H1 (cell line): ENCODE results near the gene TLK1. TPM values are rescaled to one million over a fixed set of nuclear protein-coding genes. Genes with fewer than 3 reads are reported as not detected.

Experiments used
- CTCF ChIA-PET: fragments of 300-600 bp; sonication (Branson Sonifier 250); formaldehyde crosslinking; loops from one replicate; lab custom pipeline; 2021; ENCODE audit not compliant: partially characterized antibody; lab: Charles Lee
- POLR2A ChIA-PET: fragments of 300-600 bp; sonication (Branson Sonifier 250); formaldehyde crosslinking; loops from one replicate; lab custom pipeline; 2021; ENCODE audit warnings: inconsistent platforms; ENCODE audit not compliant: partially characterized antibody; lab: Charles Lee
- DNase-seq, 2 experiments: peaks; one replicate each; pipeline versions ENCODE4 v3.0.0 to v3.0.0-alpha.2; 2010 to 2022; ENCODE audit warnings: low spot score in 2 of 2, low read depth in 1 of 2, mixed read lengths in 1 of 2
- FAIRE-seq: peaks from 2 replicates; lab custom pipeline; 2011; peaks lifted over from hg19 to GRCh38; lab: Jason Lieb, UNC
- H2AFZ ChIP-seq: 2 replicates; pipeline ENCODE4 v1.8.1; 2012; ENCODE audit warnings: low read length, inconsistent platforms
- H2AK5ac ChIP-seq: 2 replicates; pipeline ENCODE4 v1.6.1; 2013; ENCODE audit warnings: low read depth, low read length
- H2BK120ac ChIP-seq: replicated peaks from 2 replicates; pipeline ENCODE3; 2013; ENCODE audit warnings: low read depth, low read length, inconsistent platforms
- H2BK12ac ChIP-seq: 2 replicates; pipeline ENCODE4 v1.6.1; 2013; ENCODE audit warnings: low read depth, low read length
- H2BK15ac ChIP-seq: 2 replicates; pipeline ENCODE4 v1.6.1; 2013; ENCODE audit warnings: low read length
- H2BK20ac ChIP-seq: 2 replicates; pipeline ENCODE4 v1.6.1; 2013; ENCODE audit warnings: low read length
- H2BK5ac ChIP-seq: 2 replicates; pipeline ENCODE4 v1.6.1; 2013; ENCODE audit warnings: low read depth, low read length
- H3K14ac ChIP-seq: 2 replicates; pipeline ENCODE4 v1.6.1; 2013; ENCODE audit warnings: inconsistent platforms; ENCODE audit not compliant: insufficient read length
- H3K18ac ChIP-seq: 2 replicates; pipeline ENCODE4 v1.6.1; 2013; ENCODE audit warnings: low read length; ENCODE audit errors: extremely low read depth
- H3K23ac ChIP-seq: 2 replicates; pipeline ENCODE4 v1.6.1; 2013; ENCODE audit warnings: inconsistent platforms; ENCODE audit not compliant: insufficient read length
- H3K23me2 ChIP-seq: 2 replicates; pipeline ENCODE4 v1.6.1; 2013; ENCODE audit warnings: low read depth, low read length
- H3K27ac ChIP-seq: 2 replicates; pipeline ENCODE4 v1.6.1; 2011; ENCODE audit warnings: low read depth, low read length, inconsistent platforms
- H3K27me3 ChIP-seq, 4 experiments: replicated peaks in 1 of 4; 1 replicate in 1 of 4; 2 replicates in 3 of 4; pipeline versions ENCODE4 v1.6.1 to v1.8.1; 2011 to 2013; ENCODE audit warnings: low read length in 3 of 4, mild to moderate bottlenecking in 3 of 4, inconsistent platforms in 2 of 4, mixed read lengths in 2 of 4, moderate library complexity in 1 of 4; ENCODE audit not compliant: control insufficient read depth in 3 of 4, insufficient read depth in 3 of 4; ENCODE audit errors: extremely low read depth in 1 of 4
- H3K36me3 ChIP-seq, 4 experiments: 2 replicates each; pipeline versions ENCODE4 v1.6.1 to v1.8.1; 2011 to 2013; ENCODE audit warnings: mild to moderate bottlenecking in 4 of 4, low read length in 3 of 4, moderate library complexity in 2 of 4, control low read depth in 1 of 4, inconsistent platforms in 1 of 4; ENCODE audit not compliant: insufficient read depth in 4 of 4, control insufficient read depth in 2 of 4
- H3K4ac ChIP-seq: replicated peaks from 2 replicates; pipeline ENCODE3; 2013; ENCODE audit warnings: low read length, low read depth, mixed read lengths, inconsistent platforms; ENCODE audit not compliant: insufficient read length
- H3K4me1 ChIP-seq, 4 experiments: replicated peaks in 1 of 4; 1 replicate in 1 of 4; 2 replicates in 3 of 4; pipeline versions ENCODE4 v1.6.1 to v1.8.1; 2011 to 2013; ENCODE audit warnings: low read length in 3 of 4, inconsistent platforms in 2 of 4, mixed read lengths in 1 of 4; ENCODE audit not compliant: insufficient read depth in 4 of 4, control insufficient read depth in 3 of 4
- H3K4me2 ChIP-seq, 2 experiments: 2 replicates each; pipeline versions ENCODE4 v1.6.1 to v1.8.1; 2011 to 2013; ENCODE audit warnings: low read depth in 2 of 2, low read length in 2 of 2, control low read depth in 1 of 2, inconsistent platforms in 1 of 2, mild to moderate bottlenecking in 1 of 2; ENCODE audit not compliant: insufficient read depth in 1 of 2
- H3K4me3 ChIP-seq, 4 experiments: fragments of 200-600, 300-600 bp in 1 of 4; sonication (generic), shearing (Covaris generic), sonication (Bioruptor Twin) in 1 of 4; 2 replicates each; pipeline versions ENCODE4 v1.5.1 to v1.8.1; 2011 to 2016; ENCODE audit warnings: low read length in 4 of 4, low read depth in 3 of 4, control low read depth in 2 of 4, inconsistent platforms in 2 of 4, mild to moderate bottlenecking in 2 of 4, mixed read lengths in 1 of 4, moderate library complexity in 1 of 4; ENCODE audit not compliant: insufficient read depth in 2 of 4; ENCODE audit errors: extremely low read depth in 1 of 4
- H3K56ac ChIP-seq: replicated peaks from 2 replicates; pipeline ENCODE3; 2013; ENCODE audit warnings: low read depth, mild to moderate bottlenecking, mixed read lengths, low read length, inconsistent platforms; ENCODE audit not compliant: insufficient read length
- H3K79me1 ChIP-seq: 2 replicates; pipeline ENCODE4 v1.6.1; 2013; ENCODE audit warnings: low read depth, low read length, control low read depth
- H3K79me2 ChIP-seq, 2 experiments: 2 replicates each; pipeline versions ENCODE4 v1.6.1 to v1.8.1; 2012 to 2013; ENCODE audit warnings: low read length in 2 of 2, mild to moderate bottlenecking in 2 of 2, inconsistent platforms in 1 of 2; ENCODE audit not compliant: insufficient read depth in 2 of 2, control insufficient read depth in 1 of 2
- H3K9ac ChIP-seq, 4 experiments: replicated peaks in 1 of 4; 1 replicate in 1 of 4; 2 replicates in 3 of 4; pipeline versions ENCODE4 v1.6.1 to v1.8.1; 2011 to 2013; ENCODE audit warnings: low read depth in 3 of 4, low read length in 3 of 4, control low read depth in 2 of 4, mild to moderate bottlenecking in 2 of 4, moderate library complexity in 2 of 4, inconsistent platforms in 1 of 4; ENCODE audit errors: extremely low read depth in 1 of 4
- H3K9me3 ChIP-seq, 2 experiments: 2 replicates each; pipeline versions ENCODE4 v1.6.1 to v1.8.1; 2012 to 2013; ENCODE audit warnings: mild to moderate bottlenecking in 2 of 2, moderate library complexity in 2 of 2, control low read depth in 1 of 2, inconsistent platforms in 1 of 2, low read depth in 1 of 2, low read length in 1 of 2, mixed read lengths in 1 of 2; ENCODE audit not compliant: insufficient read depth in 2 of 2
- H4K20me1 ChIP-seq, 2 experiments: replicated peaks in 1 of 2; 2 replicates each; pipeline versions ENCODE3 to v1.8.1; 2011 to 2013; ENCODE audit warnings: inconsistent platforms in 2 of 2, low read length in 2 of 2, mild to moderate bottlenecking in 1 of 2; ENCODE audit not compliant: insufficient read depth in 2 of 2, control insufficient read depth in 1 of 2
- H4K5ac ChIP-seq: 2 replicates; pipeline ENCODE4 v1.6.1; 2013; ENCODE audit warnings: low read length, low read depth, mixed read lengths, inconsistent platforms; ENCODE audit not compliant: insufficient read length
- H4K8ac ChIP-seq: 2 replicates; pipeline ENCODE4 v1.8.0; 2013; ENCODE audit warnings: mild to moderate bottlenecking, moderate library complexity, low read length, inconsistent platforms; ENCODE audit not compliant: insufficient read depth; ENCODE audit errors: extremely low read depth
- H4K91ac ChIP-seq: replicated peaks from 2 replicates; pipeline ENCODE3; 2013; ENCODE audit warnings: low read length, mixed read lengths, inconsistent platforms; ENCODE audit not compliant: insufficient read length
- BRCA1 ChIP-seq: IDR thresholded peaks from 2 replicates; pipeline ENCODE4 v1.6.1; 2012; ENCODE audit warnings: low read depth, low read length, improper control_type of control experiment
- CBX5 ChIP-seq: fragments of 300-800, 300-1000 bp; sonication (generic); IDR thresholded peaks from 2 replicates; pipeline ENCODE4 v1.7.1; 2016; ENCODE audit warnings: antibody characterized with exemption, low read length, low read depth
- CTBP2 ChIP-seq: IDR thresholded peaks from 2 replicates; pipeline ENCODE4 v1.7.0; 2011; ENCODE audit warnings: borderline replicate concordance, mild to moderate bottlenecking, moderate library complexity, mixed read lengths, low read length; ENCODE audit not compliant: insufficient read depth, insufficient read length
- GTF2F1 ChIP-seq: IDR thresholded peaks from 2 replicates; pipeline ENCODE4 v1.6.1; 2012; ENCODE audit warnings: low read depth, low read length, improper control_type of control experiment, borderline replicate concordance
- KDM4A ChIP-seq: IDR thresholded peaks from one replicate; pipeline ENCODE4 v1.7.1; 2012; ENCODE audit warnings: low read depth, mild to moderate bottlenecking, moderate library complexity, low read length, inconsistent platforms; ENCODE audit not compliant: severe bottlenecking
- MAFK ChIP-seq: IDR thresholded peaks from 2 replicates; pipeline ENCODE4 v1.6.1; 2012; ENCODE audit warnings: low read depth, mild to moderate bottlenecking, improper control_type of control experiment, low read length
- NANOG ChIP-seq: IDR thresholded peaks from 2 replicates; pipeline ENCODE4 v1.6.1; 2011; ENCODE audit warnings: low read length, low read depth, mild to moderate bottlenecking, inconsistent platforms; ENCODE audit not compliant: insufficient read depth, poor library complexity, severe bottlenecking
- PHF8 ChIP-seq: fragments of 200-600 bp; sonication (generic); conservative IDR thresholded peaks from 2 replicates; pipeline ENCODE4 v1.7.1; 2012; ENCODE audit warnings: low read depth, mild to moderate bottlenecking, inconsistent platforms, low read length, moderate library complexity
- SAP30 ChIP-seq: fragments of 300-600 bp; sonication (generic); IDR thresholded peaks from 2 replicates; pipeline ENCODE4 v1.7.1; 2012; ENCODE audit warnings: low read length, moderate library complexity, mild to moderate bottlenecking, inconsistent platforms; ENCODE audit not compliant: insufficient read depth, insufficient replicate concordance
- SIX5 ChIP-seq: IDR thresholded peaks from 2 replicates; pipeline ENCODE4 v1.6.1; 2011; ENCODE audit warnings: mild to moderate bottlenecking, low read depth, low read length
- SUZ12 ChIP-seq: fragments of 200-600 bp; sonication (generic); IDR thresholded peaks from 2 replicates; pipeline ENCODE4 v1.6.1; 2012; ENCODE audit warnings: mild to moderate bottlenecking, inconsistent platforms, low read length, moderate library complexity, mixed read lengths
- TEAD4 ChIP-seq: IDR thresholded peaks from 2 replicates; pipeline ENCODE4 v1.6.1; 2012; ENCODE audit warnings: low read depth, low read length, inconsistent platforms, mixed read lengths
- WGBS, 2 experiments: shearing (Covaris generic) in 1 of 2; methylation state at CpG; one replicate each; pipeline versions ENCODE4 v1.1.6 to v1.1.7; 2013 to 2015; ENCODE audit warnings: low lambda C conversion rate in 2 of 2, mixed read lengths in 2 of 2, inconsistent platforms in 1 of 2, low coverage in 1 of 2, missing lambda C conversion rate in 1 of 2; ENCODE audit not compliant: insufficient replicate concordance in 2 of 2, insufficient coverage in 1 of 2, insufficient read length in 1 of 2; ENCODE audit errors: extremely low coverage in 1 of 2, missing lambda C conversion rate in 1 of 2; 5-methylcytosine and 5-hydroxymethylcytosine counted together
- polyA plus RNA-seq, 7 experiments: library from polyadenylated mRNA; depleted of rRNA in 3 of 7; stranded (reverse) in 5 of 7; unstranded in 2 of 7; fragments of >200 nt in 5 of 7; fragments of 200-250 nt in 2 of 7; gene quantifications; 1 replicate in 5 of 7; 2 replicates in 1 of 7; 4 replicates in 1 of 7; pipeline versions ENCODE4 v1.2.1 to v1.2.3, GENCODE V29; 2011 to 2013; ENCODE audit warnings: missing spikeins in 2 of 7, mixed read lengths in 2 of 7
- total RNA-seq: library from RNA; stranded (reverse); fragmentation: NEBNext Ultra II Directional; extraction: Animal tissue kit (Norgen Biotek cat#: 25700); gene quantifications from 2 replicates; pipeline ENCODE4 v1.2.1, GENCODE V29; 2021

The TLK1 gene
- total and polyA plus RNA-seq, 2 of the 8 experiments (the other 6 are each of a cell fraction or from before 2014, with no cell fraction given), result 11.2 to 102 TPM

DNA sequence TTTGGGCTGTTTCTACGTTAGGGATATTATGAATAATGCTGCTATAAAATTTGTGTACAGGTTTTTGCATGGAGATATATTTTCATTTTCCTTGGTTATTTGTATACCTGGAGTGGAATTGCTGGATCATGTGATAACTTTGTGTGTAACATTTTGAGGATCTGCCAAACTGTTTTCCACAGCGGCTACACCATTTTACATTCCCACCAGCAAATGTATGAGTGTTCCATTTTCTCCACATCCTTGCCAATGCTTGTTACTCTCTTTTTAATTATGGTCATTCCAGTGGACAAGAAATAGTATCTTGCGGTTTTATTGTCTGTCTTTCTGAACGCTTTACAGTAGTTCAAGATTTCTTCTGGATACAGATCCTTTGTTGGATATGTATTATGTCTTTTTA lies 218.1 kb downstream of the TLK1 start:
- Histone ChIP-seq H3K23ac (no peak overlapping the region), H4K8ac (no peak overlapping the region), H3K18ac (no peak overlapping the region), H3K4me3 (no peak overlapping the region), H4K20me1 (peaks cover 8 to 17% of the 10 kb centered on the region in 2 experiments), H2BK5ac (no peak overlapping the region), H4K91ac (no peak overlapping the region), H3K9me3 (no peaks in the 10 kb centered on the region), H3K56ac (no peak overlapping the region), H2BK20ac (no peak overlapping the region), H3K23me2 (no peaks in the 10 kb centered on the region), H3K27ac (no peak overlapping the region), H3K79me1 (peaks cover 2% of the 10 kb centered on the region; the same call in 1 of the 2 replicates), H3K36me3 (peaks cover 0 to 5% (median 0%) of the 10 kb centered on the region in 4 experiments; a peak in 1 of 8 replicates), H3K4me2 (no peak overlapping the region), H3K27me3 (no peaks in the 10 kb centered on the region), H2BK15ac (no peak overlapping the region), H3K14ac (no peak overlapping the region), H2AFZ (no peak overlapping the region), H2BK120ac (no peak overlapping the region), H4K5ac (no peak overlapping the region), H2AK5ac (no peak overlapping the region), H3K79me2 (peaks cover 0 to 98% of the 10 kb centered on the region in 2 experiments; a peak in 3 of 4 replicates), H2BK12ac (no peak overlapping the region), H3K9ac (no peak overlapping the region), H3K4ac (no peak overlapping the region), H3K4me1 (no peaks in the 10 kb centered on the region)
- DNase-seq, result no peak
- WGBS, 2 experiments, result 90% methylated on average over 4 of the region's 4 CpGs; no CpG with 5 or more reads in 1 of the 2 experiments
- ChIA-PET CTCF (no interaction called here), POLR2A (interaction anchor here (1.7 kb wide), 1 partner anchor 12 kb away, joined by 6 read pairs; no protein-coding TSS in a partner anchor)
- no peak for FAIRE-seq
- TF ChIP-seq NANOG (no peak), PHF8 (no peak), CBX5 (no peak), MAFK (no peak), BRCA1 (no peak), KDM4A (no peak), TEAD4 (no peak), CTBP2 (no peak), GTF2F1 (no peak), SUZ12 (no peak), SAP30 (no peak), SIX5 (no peak)
